Retinal pigment epithelial cell (primary cell): ENCODE data around the gene REEP3.

ENCODE experiments used
- DNase-seq: peaks from one replicate; pipeline ENCODE4 v3.0.0-alpha.2; 2010; ENCODE audit warnings: low read depth
- H3K4me3 ChIP-seq: 2 replicates; pipeline ENCODE4 v1.5.1; 2011; ENCODE audit warnings: mild to moderate bottlenecking, low read length, control low read depth, moderate library complexity
- TF ChIP-seq, protein P1 (sequence below): conservative IDR thresholded peaks from 2 replicates; pipeline ENCODE4 v1.5.1; 2011; ENCODE audit warnings: low read depth, low read length, control low read depth, inconsistent platforms

REEP3 gene, protein sequence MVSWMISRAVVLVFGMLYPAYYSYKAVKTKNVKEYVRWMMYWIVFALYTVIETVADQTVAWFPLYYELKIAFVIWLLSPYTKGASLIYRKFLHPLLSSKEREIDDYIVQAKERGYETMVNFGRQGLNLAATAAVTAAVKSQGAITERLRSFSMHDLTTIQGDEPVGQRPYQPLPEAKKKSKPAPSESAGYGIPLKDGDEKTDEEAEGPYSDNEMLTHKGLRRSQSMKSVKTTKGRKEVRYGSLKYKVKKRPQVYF

DNA sequence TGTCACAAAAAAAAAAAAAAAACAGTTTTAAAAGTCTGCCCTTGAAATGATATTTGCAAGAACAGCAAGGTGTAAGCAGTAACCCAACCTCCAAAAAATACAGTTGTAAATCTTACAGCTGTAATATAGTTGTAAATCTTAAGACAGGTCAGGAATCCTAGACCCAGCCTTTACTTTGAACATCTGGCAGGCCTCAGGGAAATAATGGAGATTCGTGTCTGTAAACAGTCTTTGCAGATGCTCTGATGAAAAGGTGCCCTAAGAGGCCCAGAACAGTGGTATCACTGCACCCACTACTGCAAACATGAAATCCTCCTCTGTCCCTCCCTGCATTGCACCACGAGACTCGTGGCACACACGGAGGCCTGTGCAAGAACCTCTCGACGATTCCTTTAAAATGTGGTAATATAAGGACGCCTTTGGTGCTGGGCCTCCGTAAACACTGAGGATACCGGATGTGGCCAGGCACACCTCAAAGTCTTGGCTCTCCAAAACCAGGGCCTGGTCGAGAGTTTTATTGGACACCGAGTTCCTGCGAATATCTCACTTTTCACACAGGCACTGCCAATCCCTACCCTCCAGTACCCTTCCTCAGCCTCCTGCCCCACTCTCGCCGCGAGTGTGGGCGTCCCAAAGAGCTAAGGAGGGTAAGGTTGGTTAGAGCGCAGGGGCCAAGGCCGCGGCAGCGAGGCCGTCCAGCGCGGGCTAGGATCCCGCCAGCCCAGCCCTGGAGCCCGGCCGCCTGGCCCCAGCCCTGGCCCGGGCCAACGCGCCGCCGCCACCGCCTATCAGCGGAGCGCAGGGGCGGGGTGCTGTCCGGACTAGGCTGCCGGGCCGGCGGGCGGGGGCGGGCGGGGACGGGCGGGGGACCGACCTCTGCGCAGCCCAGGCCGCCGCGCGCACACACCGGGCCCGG, at the start of gene REEP3:
REEP3 (plus strand) TSS at position 902 of the 916 bp plus-strand sequence. CDS start 145 bp downstream, outside the sequence.
- no peak for DNase-seq
- H3K4me3 ChIP-seq = peak within 1 kb of the TSS; percentile 90
- TF ChIP-seq, protein P1, sequence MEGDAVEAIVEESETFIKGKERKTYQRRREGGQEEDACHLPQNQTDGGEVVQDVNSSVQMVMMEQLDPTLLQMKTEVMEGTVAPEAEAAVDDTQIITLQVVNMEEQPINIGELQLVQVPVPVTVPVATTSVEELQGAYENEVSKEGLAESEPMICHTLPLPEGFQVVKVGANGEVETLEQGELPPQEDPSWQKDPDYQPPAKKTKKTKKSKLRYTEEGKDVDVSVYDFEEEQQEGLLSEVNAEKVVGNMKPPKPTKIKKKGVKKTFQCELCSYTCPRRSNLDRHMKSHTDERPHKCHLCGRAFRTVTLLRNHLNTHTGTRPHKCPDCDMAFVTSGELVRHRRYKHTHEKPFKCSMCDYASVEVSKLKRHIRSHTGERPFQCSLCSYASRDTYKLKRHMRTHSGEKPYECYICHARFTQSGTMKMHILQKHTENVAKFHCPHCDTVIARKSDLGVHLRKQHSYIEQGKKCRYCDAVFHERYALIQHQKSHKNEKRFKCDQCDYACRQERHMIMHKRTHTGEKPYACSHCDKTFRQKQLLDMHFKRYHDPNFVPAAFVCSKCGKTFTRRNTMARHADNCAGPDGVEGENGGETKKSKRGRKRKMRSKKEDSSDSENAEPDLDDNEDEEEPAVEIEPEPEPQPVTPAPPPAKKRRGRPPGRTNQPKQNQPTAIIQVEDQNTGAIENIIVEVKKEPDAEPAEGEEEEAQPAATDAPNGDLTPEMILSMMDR = no peak

DNA sequence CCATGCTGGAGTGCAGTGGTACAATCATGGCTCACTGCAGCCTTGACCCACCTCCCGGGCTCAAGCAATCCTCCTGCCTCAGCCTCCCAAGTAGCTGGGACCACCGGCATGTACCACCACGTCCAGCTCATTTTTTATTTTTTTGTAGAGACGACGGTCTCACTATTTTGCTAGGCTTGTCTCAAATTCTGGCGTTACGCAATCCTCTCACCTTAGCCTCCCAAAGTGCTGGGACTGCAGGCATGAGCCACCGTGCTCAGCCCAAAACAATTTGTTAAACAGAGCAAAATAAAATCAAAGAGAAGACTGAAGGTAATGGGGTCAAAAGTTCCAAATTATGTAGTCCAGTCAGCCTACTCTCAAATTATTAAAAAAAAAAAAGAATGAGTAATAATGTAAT, 46.7 kb upstream of the REEP3 start:
- TF ChIP-seq, protein P1 = no peak
- H3K4me3 ChIP-seq = no peak overlapping the region
- no peak for DNase-seq

DNA sequence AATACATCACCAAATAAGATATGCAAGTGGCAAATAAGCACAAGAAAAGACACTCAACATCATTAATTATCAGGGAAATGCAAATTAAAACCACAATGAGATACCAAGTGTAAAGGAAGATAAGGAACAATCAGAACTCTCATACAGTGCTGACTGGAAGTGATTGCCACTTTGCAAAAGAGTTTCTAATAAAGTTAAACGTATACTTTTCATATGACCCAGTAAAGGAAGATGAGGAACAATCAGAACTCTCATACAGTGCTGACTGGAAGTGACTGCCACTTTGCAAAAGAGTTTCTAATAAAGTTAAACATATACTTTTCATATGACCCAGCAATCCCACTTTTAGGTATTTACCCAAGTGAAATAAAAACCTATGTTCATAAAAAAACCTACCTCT, 43.3 kb upstream of the REEP3 start:
- TF ChIP-seq, protein P1 = no peak
- H3K4me3 ChIP-seq = no peak overlapping the region
- DNase-seq = no peak

DNA sequence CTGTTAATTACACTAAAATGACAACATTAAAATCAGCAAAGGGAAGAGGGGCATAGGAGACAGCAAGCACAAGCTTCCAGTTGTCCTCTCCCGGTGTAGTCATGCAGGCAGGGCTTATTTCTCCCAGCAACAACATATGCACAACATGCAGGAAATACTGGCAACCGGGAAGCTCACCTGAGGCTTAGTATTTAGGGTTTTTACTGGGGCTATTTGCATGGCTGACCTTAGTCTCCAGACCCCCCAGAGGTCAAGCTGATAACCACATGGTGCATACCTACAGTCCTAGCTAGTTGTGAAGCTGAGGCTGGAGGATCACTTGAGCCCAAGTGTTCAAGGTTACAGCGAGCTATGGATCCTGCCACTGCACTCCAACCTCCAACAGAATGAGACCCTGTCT, 42.6 kb upstream of the REEP3 start:
- no peak overlapping the region for H3K4me3 ChIP-seq
- DNase-seq = no peak
- TF ChIP-seq, protein P1 = no peak

DNA sequence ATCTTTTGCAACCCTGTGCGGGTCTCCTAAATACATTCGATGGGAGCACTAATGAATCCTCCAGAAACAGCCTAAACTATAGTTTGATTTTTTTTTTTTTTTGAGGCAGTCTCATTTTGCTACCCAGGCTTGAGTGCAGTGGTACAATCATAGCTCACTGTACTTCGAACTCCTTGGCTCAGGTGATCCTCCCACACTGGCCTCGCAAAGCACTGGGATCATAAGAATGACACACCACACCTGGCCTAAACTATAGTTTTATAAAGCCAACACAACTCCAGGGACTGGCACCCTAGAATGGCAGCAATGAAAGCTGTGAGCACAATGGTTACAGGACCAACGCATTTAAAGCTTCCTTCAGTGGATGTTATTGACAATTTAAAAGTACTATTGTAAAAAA, 41.0 kb upstream of the REEP3 start:
- no peak overlapping the region for H3K4me3 ChIP-seq
- no peak for DNase-seq
- TF ChIP-seq, protein P1 = no peak

DNA sequence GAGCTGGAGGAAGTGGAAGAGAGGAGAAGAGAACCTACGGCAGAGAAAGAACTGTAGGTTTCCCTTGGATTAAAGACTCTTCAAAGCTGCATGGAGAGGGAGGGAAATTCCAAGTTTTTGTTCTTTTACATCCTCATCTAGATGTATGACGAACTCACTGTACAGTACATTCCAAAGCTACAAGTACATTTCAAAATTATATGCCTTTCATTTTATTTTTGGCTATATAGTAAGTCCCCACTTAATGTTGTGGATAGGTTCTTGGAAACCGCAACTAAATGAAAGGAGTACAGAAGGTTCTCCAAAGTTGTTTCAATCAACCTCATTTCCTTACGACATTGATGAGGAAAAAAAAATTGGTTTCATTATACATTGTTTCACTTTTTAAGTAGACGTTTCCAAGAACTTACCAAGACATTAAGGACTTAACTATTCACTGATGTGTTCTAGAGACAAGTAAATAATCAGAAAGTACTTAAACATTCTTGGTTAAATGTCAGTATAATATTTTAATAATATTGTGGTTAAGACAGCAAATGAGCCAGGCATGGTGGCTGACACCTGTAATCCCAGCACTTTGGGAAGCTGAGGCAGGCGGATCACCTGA, 39.3 kb upstream of the REEP3 start:
- H3K4me3 ChIP-seq = no peak overlapping the region
- TF ChIP-seq, protein P1 = no peak

More for the DNA sequence above, 39.3 kb upstream of the REEP3 start:
- no peak for DNase-seq
